Measurements from ENCODE around the gene FXYD7.
A peak's percentile ranks its signal among the peaks of the same experiment; 100 is the strongest.
"Not testable (repeated sequence)": the region's sequence is repeated elsewhere in the genome, so short reads cannot be mapped to it uniquely, and the experiment has no call there.

The FXYD7 gene

GRCh38 chr19:35129724-35130274, 13.3 kb upstream of the FXYD7 start:
- not testable (repeated sequence) for H3K4me3 ChIP-seq (ENCODE audit: low read depth, low read length); H3K27ac ChIP-seq (ENCODE audit: low read depth, low read length); H3K9me3 ChIP-seq (ENCODE audit: control insufficient read depth, insufficient read depth, low read depth, low read length); H3K27me3 ChIP-seq (ENCODE audit: control insufficient read depth, insufficient read depth, low read length); H3K4me1 ChIP-seq (ENCODE audit: control insufficient read depth, insufficient read depth, low read length); H3K9ac ChIP-seq (ENCODE audit: low read length); H3K36me3 ChIP-seq (ENCODE audit: control insufficient read depth, insufficient read depth, low read length)

- H3K9me3 ChIP-seq (ENCODE audit: control insufficient read depth, insufficient read depth, low read depth, low read length): no peaks in the 10 kb centered on the region
- no peak overlapping the region for H3K4me3 ChIP-seq (ENCODE audit: low read depth, low read length)
- peaks cover 8% of the 10 kb centered on the region; the same call in 1 of the 2 replicates for H3K4me1 ChIP-seq (ENCODE audit: control insufficient read depth, insufficient read depth, low read length)
- no peak overlapping the region for H3K27ac ChIP-seq (ENCODE audit: low read depth, low read length)
- no peaks in the 10 kb centered on the region for H3K27me3 ChIP-seq (ENCODE audit: control insufficient read depth, insufficient read depth, low read length)
- no peaks in the 10 kb centered on the region for H3K36me3 ChIP-seq (ENCODE audit: control insufficient read depth, insufficient read depth, low read length)
- H3K9ac ChIP-seq (ENCODE audit: low read length): no peak overlapping the region
These were observed 12.0 kb upstream of the FXYD7 start for GRCh38 chr19:35130761-35131720.

GRCh38 chr19:35132254-35132653, 10.8 kb upstream of the FXYD7 start:
- Histone ChIP-seq H3K4me1 (ENCODE audit: control insufficient read depth, insufficient read depth, low read length) (peaks cover 8% of the 10 kb centered on the region; the same call in 1 of the 2 replicates), H3K4me3 (ENCODE audit: low read depth, low read length) (no peak overlapping the region), H3K9me3 (ENCODE audit: control insufficient read depth, insufficient read depth, low read depth, low read length) (no peaks in the 10 kb centered on the region), H3K9ac (ENCODE audit: low read length) (no peak overlapping the region), H3K27me3 (ENCODE audit: control insufficient read depth, insufficient read depth, low read length) (no peaks in the 10 kb centered on the region), H3K36me3 (ENCODE audit: control insufficient read depth, insufficient read depth, low read length) (no peaks in the 10 kb centered on the region), H3K27ac (ENCODE audit: low read depth, low read length) (no peak overlapping the region)

- Histone ChIP-seq H3K27ac (ENCODE audit: low read depth, low read length) (no peak overlapping the region), H3K9ac (ENCODE audit: low read length) (no peak overlapping the region), H3K27me3 (ENCODE audit: control insufficient read depth, insufficient read depth, low read length) (no peaks in the 10 kb centered on the region), H3K4me3 (ENCODE audit: low read depth, low read length) (no peak overlapping the region), H3K36me3 (ENCODE audit: control insufficient read depth, insufficient read depth, low read length) (no peaks in the 10 kb centered on the region), H3K9me3 (ENCODE audit: control insufficient read depth, insufficient read depth, low read depth, low read length) (no peaks in the 10 kb centered on the region), H3K4me1 (ENCODE audit: control insufficient read depth, insufficient read depth, low read length) (peaks cover 13% of the 10 kb centered on the region; the same call in 1 of the 2 replicates)
These were observed 9.2 kb upstream of the FXYD7 start for GRCh38 chr19:35133826-35134225.

- Histone ChIP-seq H3K9ac (ENCODE audit: low read length) (no peak within 1 kb of the TSS), H3K27ac (ENCODE audit: low read depth, low read length) (no peak within 1 kb of the TSS), H3K36me3 (ENCODE audit: control insufficient read depth, insufficient read depth, low read length) (no peaks in the 10 kb centered on the region), H3K4me3 (ENCODE audit: low read depth, low read length) (peak within 1 kb of the TSS; percentile 27), H3K27me3 (ENCODE audit: control insufficient read depth, insufficient read depth, low read length) (no peaks in the 10 kb centered on the region), H3K4me1 (ENCODE audit: control insufficient read depth, insufficient read depth, low read length) (peaks cover 19% of the 10 kb centered on the region; the same call in 1 of the 2 replicates), H3K9me3 (ENCODE audit: control insufficient read depth, insufficient read depth, low read depth, low read length) (no peaks in the 10 kb centered on the region)
These were observed 8.3 kb upstream of the FXYD7 start, which contains the start of gene LGI4 for GRCh38 chr19:35134601-35135242. Gene LGI4 (minus strand): TSS chr19:35135059. CDS start chr19:35134680, 379 bp downstream.

GRCh38 chr19:35135389-35135909, 7.6 kb upstream of the FXYD7 start:
- no peaks in the 10 kb centered on the region; the same call in 1 of the 2 replicates for H3K27me3 ChIP-seq (ENCODE audit: control insufficient read depth, insufficient read depth, low read length)
- no peaks in the 10 kb centered on the region for H3K36me3 ChIP-seq (ENCODE audit: control insufficient read depth, insufficient read depth, low read length)
- H3K4me3 ChIP-seq (ENCODE audit: low read depth, low read length): peak overlapping the region; percentile 27
- H3K4me1 ChIP-seq (ENCODE audit: control insufficient read depth, insufficient read depth, low read length): peaks cover 20% of the 10 kb centered on the region
- no peak overlapping the region for H3K9ac ChIP-seq (ENCODE audit: low read length)
- no peak overlapping the region for H3K27ac ChIP-seq (ENCODE audit: low read depth, low read length)
- H3K9me3 ChIP-seq (ENCODE audit: control insufficient read depth, insufficient read depth, low read depth, low read length): no peaks in the 10 kb centered on the region

GRCh38 chr19:35136231-35136630, 6.8 kb upstream of the FXYD7 start:
- Histone ChIP-seq H3K9ac (ENCODE audit: low read length) (no peak overlapping the region), H3K36me3 (ENCODE audit: control insufficient read depth, insufficient read depth, low read length) (no peaks in the 10 kb centered on the region), H3K4me1 (ENCODE audit: control insufficient read depth, insufficient read depth, low read length) (peaks cover 25% of the 10 kb centered on the region), H3K4me3 (ENCODE audit: low read depth, low read length) (no peak overlapping the region), H3K9me3 (ENCODE audit: control insufficient read depth, insufficient read depth, low read depth, low read length) (no peaks in the 10 kb centered on the region), H3K27me3 (ENCODE audit: control insufficient read depth, insufficient read depth, low read length) (no peaks in the 10 kb centered on the region; the same call in 1 of the 2 replicates), H3K27ac (ENCODE audit: low read depth, low read length) (no peak overlapping the region)

GRCh38 chr19:35136977-35137702, 5.9 kb upstream of the FXYD7 start:
- H3K27ac ChIP-seq (ENCODE audit: low read depth, low read length): no peak overlapping the region
- H3K4me3 ChIP-seq (ENCODE audit: low read depth, low read length): no peak overlapping the region
- H3K9ac ChIP-seq (ENCODE audit: low read length): no peak overlapping the region
- peaks cover 7% of the 10 kb centered on the region for H3K27me3 ChIP-seq (ENCODE audit: control insufficient read depth, insufficient read depth, low read length)
- no peaks in the 10 kb centered on the region for H3K9me3 ChIP-seq (ENCODE audit: control insufficient read depth, insufficient read depth, low read depth, low read length)
- H3K4me1 ChIP-seq (ENCODE audit: control insufficient read depth, insufficient read depth, low read length): peaks cover 31% of the 10 kb centered on the region
- no peaks in the 10 kb centered on the region for H3K36me3 ChIP-seq (ENCODE audit: control insufficient read depth, insufficient read depth, low read length)

- H3K4me3 ChIP-seq (ENCODE audit: low read depth, low read length): no peak within 1 kb of the TSS
- H3K27ac ChIP-seq (ENCODE audit: low read depth, low read length): no peak within 1 kb of the TSS
- H3K9me3 ChIP-seq (ENCODE audit: control insufficient read depth, insufficient read depth, low read depth, low read length): no peaks in the 10 kb centered on the region
- peaks cover 31% of the 10 kb centered on the region for H3K4me1 ChIP-seq (ENCODE audit: control insufficient read depth, insufficient read depth, low read length)
- peaks cover 16% of the 10 kb centered on the region for H3K27me3 ChIP-seq (ENCODE audit: control insufficient read depth, insufficient read depth, low read length)
- no peak within 1 kb of the TSS for H3K9ac ChIP-seq (ENCODE audit: low read length)
- H3K36me3 ChIP-seq (ENCODE audit: control insufficient read depth, insufficient read depth, low read length): no peaks in the 10 kb centered on the region
These were observed 4.7 kb upstream of the FXYD7 start, which contains the start of gene FXYD1 for GRCh38 chr19:35138305-35138892. Gene FXYD1 (plus strand): TSS chr19:35138824. CDS start chr19:35140080, 1,256 bp downstream.

Data from HUES6 (cell line).